Transverse colon (tissue), 4 donors: ENCODE results near the gene MAB21L2. TPM values are rescaled to one million over a fixed set of nuclear protein-coding genes. Genes with fewer than 3 reads are reported as not detected.
A peak's percentile ranks its signal among the peaks of the same experiment; 100 is the strongest.

Source experiments
- DNase-seq: peaks from one replicate; pipeline ENCODE4 v3.0.0-alpha.2; 2019
- H3K27ac ChIP-seq, 4 donors: fragments of 200-600 bp; sonication (generic); 2 replicates each; pipeline ENCODE4 v1.5.1; 2016 to 2018; ENCODE audit warnings: inconsistent platforms in 4 of 4
- H3K27me3 ChIP-seq: fragments of 200-600 bp; sonication (generic); 2 replicates; pipeline ENCODE4 v1.5.1; 2017; ENCODE audit warnings: inconsistent platforms
- H3K36me3 ChIP-seq, 4 donors: fragments of 200-600 bp; sonication (generic); 2 replicates each; pipeline ENCODE4 v1.5.1; 2017 to 2019; ENCODE audit warnings: inconsistent platforms in 4 of 4
- H3K4me1 ChIP-seq, 4 donors: fragments of 200-600 bp; sonication (generic); 2 replicates each; pipeline ENCODE4 v1.5.1; 2017 to 2020; ENCODE audit warnings: inconsistent platforms in 4 of 4
- H3K4me3 ChIP-seq, 4 donors: fragments of 200-600 bp; sonication (generic); 1 replicate in 1 of 4; 2 replicates in 3 of 4; pipeline versions ENCODE4 v1.5.1 to v1.6.1; 2017 to 2019; ENCODE audit warnings: inconsistent platforms in 4 of 4
- H3K9me3 ChIP-seq, 2 donors: fragments of 200-600 bp; sonication (generic); 2 replicates each; pipeline ENCODE4 v1.5.1; 2017 to 2019; ENCODE audit warnings: inconsistent platforms in 2 of 2
- EP300 ChIP-seq: sonication (generic); formaldehyde crosslinking; IDR thresholded peaks from one replicate; pipeline ENCODE4 v1.6.1; 2017; ENCODE audit warnings: antibody characterized with exemption, low read depth
- POLR2A ChIP-seq: fragments of 450-650 bp; IDR thresholded peaks from one replicate; pipeline ENCODE4 v1.6.1; 2016; ENCODE audit warnings: antibody characterized with exemption, mild to moderate bottlenecking, moderate library complexity
- POLR2AphosphoS5 ChIP-seq, 3 donors: sonication (generic); formaldehyde crosslinking; IDR thresholded peaks; one replicate each; pipeline ENCODE4 v1.6.1; 2016; ENCODE audit warnings: antibody characterized with exemption in 3 of 3
- WGBS, 2 donors: methylation state at CpG; one replicate each; pipeline ENCODE4 v1.1.5; 2018; ENCODE audit warnings: low coverage in 1 of 2; 5-methylcytosine and 5-hydroxymethylcytosine counted together
- in situ Hi-C, 4 donors: fragments of 200-750 bp; cut with MboI; loops; one replicate each; pipeline versions ENCODE4 v1.15.0 to v1.15.1; 2017; ENCODE audit warnings: low sequenced_read_pairs in 3 of 4, low pct_ligation_motif_present in 1 of 4, low pct_unique_long_range_greater_than_20kb in 1 of 4
- intact Hi-C: fragments of 100-400 bp; cut with DNase I; formaldehyde crosslinking; loops from one replicate; pipeline ENCODE4 v1.15.1; 2023; ENCODE audit warnings: low total_unique reads
- total RNA-seq, 4 donors: library from RNA; depleted of rRNA; stranded (reverse); fragments of >200 nt; gene quantifications; one replicate each; pipeline ENCODE4 v1.1.0, GENCODE V29; 2016
- TF ChIP-seq, protein P1 (sequence below), 5 experiments: fragments of 200-600 bp in 3 of 5; fragments of 450-650 bp in 2 of 5; sonication (generic) in 3 of 5; IDR thresholded peaks; 1 replicate in 2 of 5; 2 replicates in 3 of 5; pipeline ENCODE4 v1.5.1; 2016 to 2017; ENCODE audit warnings: antibody characterized with exemption in 5 of 5, inconsistent platforms in 3 of 5, mild to moderate bottlenecking in 2 of 5, moderate library complexity in 1 of 5

MAB21L2 gene
- total RNA-seq, 4 donors from 2014 or later: 63.0 to 106 (median 78.9) TPM

DNA sequence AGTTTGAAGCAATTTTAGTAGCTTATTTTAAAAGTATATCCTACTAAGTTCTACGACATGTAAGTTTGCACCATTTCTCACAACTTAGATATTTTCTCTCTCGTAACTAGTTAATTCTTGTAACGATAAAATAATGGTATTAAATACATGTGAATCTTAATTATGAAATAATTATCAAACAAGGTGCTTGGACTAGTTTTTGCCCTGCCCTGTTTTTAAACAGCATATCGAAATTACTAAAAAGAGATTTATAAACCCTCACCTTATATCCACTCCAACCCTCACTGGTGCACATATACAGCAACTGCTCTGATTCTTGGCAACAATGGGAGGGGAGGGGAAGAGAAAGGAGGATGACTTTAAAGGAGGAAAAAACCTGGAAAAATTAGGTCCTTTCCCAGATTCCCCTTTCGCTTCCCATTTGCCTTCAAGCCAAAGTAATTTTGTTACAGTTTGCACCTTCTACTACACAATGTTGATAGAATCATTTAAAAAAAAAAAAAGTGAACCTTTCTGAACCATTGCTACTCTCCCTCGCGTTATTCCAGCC, 820 bp upstream of the MAB21L2 start:
- intact Hi-C loops: loop anchor here (5.0 kb wide), 1 partner anchor 279 kb away; no protein-coding TSS in a partner anchor
- 76 to 83% methylated on average over 7 of the region's 7 CpGs for WGBS, 2 donors
- peak overlapping the region; percentile 84 to 91 (median 87) for H3K27ac ChIP-seq
- TF ChIP-seq, protein P1, sequence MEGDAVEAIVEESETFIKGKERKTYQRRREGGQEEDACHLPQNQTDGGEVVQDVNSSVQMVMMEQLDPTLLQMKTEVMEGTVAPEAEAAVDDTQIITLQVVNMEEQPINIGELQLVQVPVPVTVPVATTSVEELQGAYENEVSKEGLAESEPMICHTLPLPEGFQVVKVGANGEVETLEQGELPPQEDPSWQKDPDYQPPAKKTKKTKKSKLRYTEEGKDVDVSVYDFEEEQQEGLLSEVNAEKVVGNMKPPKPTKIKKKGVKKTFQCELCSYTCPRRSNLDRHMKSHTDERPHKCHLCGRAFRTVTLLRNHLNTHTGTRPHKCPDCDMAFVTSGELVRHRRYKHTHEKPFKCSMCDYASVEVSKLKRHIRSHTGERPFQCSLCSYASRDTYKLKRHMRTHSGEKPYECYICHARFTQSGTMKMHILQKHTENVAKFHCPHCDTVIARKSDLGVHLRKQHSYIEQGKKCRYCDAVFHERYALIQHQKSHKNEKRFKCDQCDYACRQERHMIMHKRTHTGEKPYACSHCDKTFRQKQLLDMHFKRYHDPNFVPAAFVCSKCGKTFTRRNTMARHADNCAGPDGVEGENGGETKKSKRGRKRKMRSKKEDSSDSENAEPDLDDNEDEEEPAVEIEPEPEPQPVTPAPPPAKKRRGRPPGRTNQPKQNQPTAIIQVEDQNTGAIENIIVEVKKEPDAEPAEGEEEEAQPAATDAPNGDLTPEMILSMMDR (IDR thresholded peaks at IDR 0.05): no peak
- TF ChIP-seq POLR2A: no peak
- no peaks in the 10 kb centered on the region for H3K27me3 ChIP-seq
- H3K36me3 ChIP-seq: peaks cover 0 to 13% (median 2%) of the 10 kb centered on the region in 4 donors
- in situ Hi-C loops: loop anchor here in 2 of 4 donors (10.0 to 25.0 kb wide), 2 partner anchors 269 to 276 kb away; no protein-coding TSS in a partner anchor
- H3K4me3 ChIP-seq: peak overlapping the region; percentile 3 to 52 (median 42)
- peaks cover 0 to 2% (median 0%) of the 10 kb centered on the region in 4 donors for H3K4me1 ChIP-seq
- no peak for DNase-seq
- no peaks in the 10 kb centered on the region for H3K9me3 ChIP-seq

DNA sequence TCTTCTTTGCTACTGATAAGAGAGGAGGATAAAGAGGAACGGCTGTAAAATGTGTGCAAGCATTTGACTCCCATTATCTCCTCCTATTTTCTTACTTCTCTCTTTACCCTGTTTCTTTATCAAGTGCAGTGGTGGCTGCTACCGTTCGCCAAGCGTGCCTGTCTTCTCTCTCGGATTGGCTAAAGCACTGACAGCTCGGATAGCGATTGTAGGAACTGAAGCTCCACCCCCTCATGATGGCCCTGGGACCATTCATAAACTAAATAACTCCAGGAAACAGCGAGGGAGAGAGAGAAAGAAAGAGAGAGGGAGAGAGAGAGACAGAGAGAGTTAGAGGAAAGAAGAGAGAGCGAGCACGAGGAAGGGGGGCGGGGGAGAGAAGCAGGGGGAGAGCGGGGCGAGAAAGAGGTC, 305 bp upstream of the MAB21L2 start:
- TF ChIP-seq POLR2AphosphoS5 (IDR thresholded peaks at IDR 0.05) (peak; percentile 77 to 89 (median 83)), EP300 (no peak)
- DNase-seq: peak; percentile 64
- in situ Hi-C loops: loop anchor here in 2 of 4 donors (10.0 to 25.0 kb wide), 2 partner anchors 269 to 277 kb away; no protein-coding TSS in a partner anchor
- H3K27ac ChIP-seq: peak overlapping the region; percentile 85 to 91 (median 88)
- H3K27me3 ChIP-seq: no peaks in the 10 kb centered on the region
- peaks cover 0 to 13% (median 2%) of the 10 kb centered on the region in 4 donors for H3K36me3 ChIP-seq
- peaks cover 0 to 2% (median 0%) of the 10 kb centered on the region in 4 donors for H3K4me1 ChIP-seq
- intact Hi-C loops: loop anchor here (5.0 kb wide), 1 partner anchor 279 kb away; no protein-coding TSS in a partner anchor
- no peaks in the 10 kb centered on the region for H3K9me3 ChIP-seq
- peak overlapping the region in 3 of 4 donors; percentile 37 to 52 (median 47) for H3K4me3 ChIP-seq
- WGBS, 2 donors: 68 to 90% methylated on average over 12 to 13 of the region's 13 CpGs

DNA sequence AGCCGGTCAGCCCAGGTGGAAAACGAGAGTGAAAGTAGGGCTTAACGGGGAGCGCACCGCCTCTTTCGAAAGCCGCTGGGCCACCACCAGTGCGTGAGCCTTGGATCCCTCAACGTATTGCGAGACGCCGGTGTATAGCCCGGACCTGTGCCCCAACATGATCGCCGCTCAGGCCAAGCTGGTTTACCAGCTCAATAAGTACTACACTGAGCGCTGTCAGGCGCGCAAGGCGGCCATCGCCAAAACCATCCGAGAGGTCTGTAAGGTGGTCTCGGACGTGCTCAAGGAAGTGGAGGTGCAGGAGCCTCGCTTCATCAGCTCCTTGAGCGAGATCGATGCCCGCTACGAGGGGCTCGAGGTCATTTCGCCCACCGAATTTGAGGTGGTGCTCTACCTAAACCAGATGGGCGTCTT, 929 bp downstream of the MAB21L2 start:
- Histone ChIP-seq H3K4me1 (peaks cover 0 to 2% (median 0%) of the 10 kb centered on the region in 4 donors), H3K4me3 (peak overlapping the region; percentile 28 to 52 (median 46)), H3K36me3 (peaks cover 0 to 13% (median 2%) of the 10 kb centered on the region in 4 donors), H3K9me3 (no peaks in the 10 kb centered on the region), H3K27ac (peak overlapping the region; percentile 84 to 91 (median 88)), H3K27me3 (no peaks in the 10 kb centered on the region)
- 72% methylated on average over 32 of the region's 32 CpGs; no CpG with 5 or more reads in 1 of the 2 donors for WGBS, 2 donors
- TF ChIP-seq, protein P1 (IDR thresholded peaks at IDR 0.05): no peak
- TF ChIP-seq POLR2A: no peak
- TF ChIP-seq EP300: no peak
- TF ChIP-seq POLR2AphosphoS5 (IDR thresholded peaks at IDR 0.05): no peak
- DNase-seq: no peak
- in situ Hi-C loops (loop anchor here in 2 of 4 donors (10.0 to 25.0 kb wide), 2 partner anchors 271 to 278 kb away; no protein-coding TSS in a partner anchor), intact Hi-C loops (loop anchor here (5.0 kb wide), 1 partner anchor 281 kb away; no protein-coding TSS in a partner anchor)

DNA sequence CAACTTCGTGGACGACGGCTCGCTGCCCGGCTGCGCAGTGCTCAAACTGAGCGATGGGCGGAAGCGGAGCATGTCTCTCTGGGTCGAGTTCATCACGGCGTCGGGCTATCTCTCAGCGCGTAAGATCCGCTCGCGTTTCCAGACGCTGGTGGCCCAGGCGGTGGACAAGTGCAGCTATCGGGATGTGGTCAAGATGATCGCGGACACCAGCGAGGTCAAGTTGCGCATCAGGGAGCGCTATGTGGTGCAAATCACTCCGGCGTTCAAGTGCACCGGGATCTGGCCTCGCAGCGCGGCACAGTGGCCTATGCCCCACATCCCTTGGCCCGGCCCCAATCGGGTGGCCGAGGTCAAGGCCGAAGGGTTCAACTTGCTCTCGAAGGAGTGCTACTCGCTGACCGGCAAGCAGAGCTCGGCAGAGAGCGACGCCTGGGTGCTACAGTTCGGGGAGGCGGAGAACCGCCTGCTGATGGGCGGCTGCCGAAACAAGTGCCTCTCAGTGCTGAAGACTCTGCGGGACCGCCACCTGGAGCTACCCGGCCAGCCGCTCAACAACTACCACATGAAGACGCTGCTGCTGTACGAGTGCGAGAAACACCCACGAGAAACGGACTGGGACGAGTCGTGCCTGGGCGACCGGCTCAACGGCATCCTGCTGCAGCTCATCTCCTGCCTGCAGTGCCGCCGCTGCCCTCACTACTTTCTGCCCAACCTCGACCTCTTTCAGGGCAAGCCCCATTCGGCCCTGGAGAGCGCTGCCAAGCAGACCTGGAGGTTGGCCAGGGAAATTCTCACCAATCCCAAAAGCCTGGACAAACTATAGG, 1.5 kb downstream of the MAB21L2 start:
- Histone ChIP-seq H3K36me3 (peaks cover 0 to 13% (median 2%) of the 10 kb centered on the region in 4 donors), H3K9me3 (no peaks in the 10 kb centered on the region), H3K27me3 (no peaks in the 10 kb centered on the region), H3K4me1 (peaks cover 0 to 2% (median 0%) of the 10 kb centered on the region in 4 donors), H3K4me3 (peak overlapping the region; percentile 28 to 52 (median 46)), H3K27ac (peak overlapping the region; percentile 84 to 91 (median 88))
- peak; percentile 29 for DNase-seq
- TF ChIP-seq, protein P1 (IDR thresholded peaks at IDR 0.05): no peak
- TF ChIP-seq EP300: no peak
- peak; percentile 15 for TF ChIP-seq POLR2A
- peak; percentile 28 to 32 (median 28) for TF ChIP-seq POLR2AphosphoS5 (IDR thresholded peaks at IDR 0.05)
- in situ Hi-C loops: loop anchor here in 2 of 4 donors (10.0 to 25.0 kb wide), 2 partner anchors 271 to 279 kb away; no protein-coding TSS in a partner anchor
- WGBS, 2 donors: 91% methylated on average over 61 of the region's 66 CpGs; no CpG with 5 or more reads in 1 of the 2 donors
- intact Hi-C loops: loop anchor here (5.0 kb wide), 1 partner anchor 281 kb away; no protein-coding TSS in a partner anchor
